Activated CD4-positive, alpha-beta T cell treated with anti-CD3 and anti-CD28 coated beads, Interleukin-2, Interleukin-4, amounts not matched to agents 100 ng/mL and 50 ng/mL, durations not matched to agents 16 hours and 8 hours (primary cell): ENCODE results near the gene PLXNB1.
"Not testable (repeated sequence)": the region's sequence is repeated elsewhere in the genome, so short reads cannot be mapped to it uniquely, and the experiment has no call there.

Source experiments
- DNase-seq: peaks from one replicate; pipeline ENCODE4 v3.0.0-alpha.2; 2020; ENCODE audit warnings: low spot score

Gene PLXNB1, protein sequence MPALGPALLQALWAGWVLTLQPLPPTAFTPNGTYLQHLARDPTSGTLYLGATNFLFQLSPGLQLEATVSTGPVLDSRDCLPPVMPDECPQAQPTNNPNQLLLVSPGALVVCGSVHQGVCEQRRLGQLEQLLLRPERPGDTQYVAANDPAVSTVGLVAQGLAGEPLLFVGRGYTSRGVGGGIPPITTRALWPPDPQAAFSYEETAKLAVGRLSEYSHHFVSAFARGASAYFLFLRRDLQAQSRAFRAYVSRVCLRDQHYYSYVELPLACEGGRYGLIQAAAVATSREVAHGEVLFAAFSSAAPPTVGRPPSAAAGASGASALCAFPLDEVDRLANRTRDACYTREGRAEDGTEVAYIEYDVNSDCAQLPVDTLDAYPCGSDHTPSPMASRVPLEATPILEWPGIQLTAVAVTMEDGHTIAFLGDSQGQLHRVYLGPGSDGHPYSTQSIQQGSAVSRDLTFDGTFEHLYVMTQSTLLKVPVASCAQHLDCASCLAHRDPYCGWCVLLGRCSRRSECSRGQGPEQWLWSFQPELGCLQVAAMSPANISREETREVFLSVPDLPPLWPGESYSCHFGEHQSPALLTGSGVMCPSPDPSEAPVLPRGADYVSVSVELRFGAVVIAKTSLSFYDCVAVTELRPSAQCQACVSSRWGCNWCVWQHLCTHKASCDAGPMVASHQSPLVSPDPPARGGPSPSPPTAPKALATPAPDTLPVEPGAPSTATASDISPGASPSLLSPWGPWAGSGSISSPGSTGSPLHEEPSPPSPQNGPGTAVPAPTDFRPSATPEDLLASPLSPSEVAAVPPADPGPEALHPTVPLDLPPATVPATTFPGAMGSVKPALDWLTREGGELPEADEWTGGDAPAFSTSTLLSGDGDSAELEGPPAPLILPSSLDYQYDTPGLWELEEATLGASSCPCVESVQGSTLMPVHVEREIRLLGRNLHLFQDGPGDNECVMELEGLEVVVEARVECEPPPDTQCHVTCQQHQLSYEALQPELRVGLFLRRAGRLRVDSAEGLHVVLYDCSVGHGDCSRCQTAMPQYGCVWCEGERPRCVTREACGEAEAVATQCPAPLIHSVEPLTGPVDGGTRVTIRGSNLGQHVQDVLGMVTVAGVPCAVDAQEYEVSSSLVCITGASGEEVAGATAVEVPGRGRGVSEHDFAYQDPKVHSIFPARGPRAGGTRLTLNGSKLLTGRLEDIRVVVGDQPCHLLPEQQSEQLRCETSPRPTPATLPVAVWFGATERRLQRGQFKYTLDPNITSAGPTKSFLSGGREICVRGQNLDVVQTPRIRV (N-terminal part only)

DNA sequence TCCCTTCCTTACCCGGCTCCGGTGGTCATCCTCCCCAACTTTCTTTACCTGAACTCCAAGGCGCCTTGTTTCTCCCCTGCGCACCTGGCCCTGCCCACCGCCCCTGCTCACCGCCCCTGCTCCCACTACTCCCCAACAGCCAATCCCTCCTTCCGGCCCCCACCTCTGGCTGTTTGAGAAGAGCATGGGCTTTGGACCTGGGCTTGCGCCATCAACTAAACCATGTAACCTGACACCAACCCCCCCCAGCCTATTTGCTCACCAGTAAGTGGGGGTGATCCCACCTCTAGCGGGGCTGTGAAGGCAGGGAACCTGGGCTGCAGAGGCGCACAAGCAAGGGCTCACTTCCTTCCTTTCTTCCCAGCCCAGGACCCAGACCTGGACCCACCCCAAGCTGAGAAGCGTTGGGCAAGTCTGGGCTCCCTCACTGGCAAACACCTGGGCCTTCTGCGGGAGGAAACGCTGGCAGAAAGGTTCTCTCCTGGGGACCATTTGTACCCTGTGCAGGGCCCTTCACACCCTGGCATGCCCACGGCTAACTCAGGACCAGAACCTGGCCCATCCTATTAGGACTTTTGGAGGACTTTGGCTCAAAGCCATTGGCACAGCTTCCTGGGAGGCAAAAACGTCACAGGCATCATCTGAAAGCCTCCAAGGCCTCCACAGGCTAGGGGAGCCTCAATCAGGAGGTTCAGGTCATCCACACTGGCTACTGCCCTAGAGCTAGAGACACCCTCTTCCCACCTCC is at the start of gene PLXNB1:
Gene PLXNB1 (minus strand): TSS at position 127 of the 748 bp plus-strand sequence. CDS start 5,475 bp downstream, outside the sequence.
- no peak for DNase-seq

DNA sequence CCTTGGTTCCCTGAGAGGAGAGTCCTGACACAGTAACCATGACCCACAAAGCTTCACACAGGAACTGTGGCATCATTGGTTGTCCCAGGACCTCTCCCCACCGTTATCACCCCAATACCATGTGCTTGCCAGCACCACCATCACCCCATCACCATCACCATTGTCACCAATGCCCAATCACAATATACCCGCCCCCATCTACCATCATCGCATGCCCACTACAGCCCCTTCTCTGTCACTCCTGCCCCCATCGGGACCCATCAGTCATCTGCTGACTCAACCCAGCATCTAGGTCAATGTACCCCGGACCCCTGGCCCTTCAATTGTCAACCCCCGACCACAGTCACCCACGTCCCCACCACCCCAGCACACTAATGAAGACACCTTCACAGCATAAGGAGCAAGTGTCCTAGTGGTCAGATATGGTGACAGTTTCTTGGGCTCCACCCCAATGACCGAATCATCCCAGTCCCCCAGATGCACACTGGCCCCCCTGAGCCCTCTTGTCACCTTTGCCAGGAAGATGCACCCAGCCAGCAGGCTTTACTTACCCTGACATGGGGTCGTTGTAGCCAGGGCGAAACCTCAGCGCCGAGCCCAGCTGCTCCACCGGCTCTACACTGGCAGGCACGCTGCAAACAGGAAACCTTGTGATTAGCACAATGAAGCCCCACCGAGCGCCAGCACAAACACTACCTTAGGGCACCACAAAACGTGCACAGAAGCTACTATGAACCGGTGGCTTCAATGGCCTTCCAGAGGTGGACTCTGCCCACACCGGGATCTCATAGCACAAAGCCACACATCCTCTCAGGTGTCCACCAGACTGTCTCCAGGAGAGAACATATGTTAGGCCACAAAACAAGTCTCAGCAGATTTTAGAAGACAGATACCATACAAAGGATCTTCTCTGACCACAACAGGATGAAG is 49.0 kb upstream of the PLXNB1 start:
- peak; percentile 74 for DNase-seq

DNA sequence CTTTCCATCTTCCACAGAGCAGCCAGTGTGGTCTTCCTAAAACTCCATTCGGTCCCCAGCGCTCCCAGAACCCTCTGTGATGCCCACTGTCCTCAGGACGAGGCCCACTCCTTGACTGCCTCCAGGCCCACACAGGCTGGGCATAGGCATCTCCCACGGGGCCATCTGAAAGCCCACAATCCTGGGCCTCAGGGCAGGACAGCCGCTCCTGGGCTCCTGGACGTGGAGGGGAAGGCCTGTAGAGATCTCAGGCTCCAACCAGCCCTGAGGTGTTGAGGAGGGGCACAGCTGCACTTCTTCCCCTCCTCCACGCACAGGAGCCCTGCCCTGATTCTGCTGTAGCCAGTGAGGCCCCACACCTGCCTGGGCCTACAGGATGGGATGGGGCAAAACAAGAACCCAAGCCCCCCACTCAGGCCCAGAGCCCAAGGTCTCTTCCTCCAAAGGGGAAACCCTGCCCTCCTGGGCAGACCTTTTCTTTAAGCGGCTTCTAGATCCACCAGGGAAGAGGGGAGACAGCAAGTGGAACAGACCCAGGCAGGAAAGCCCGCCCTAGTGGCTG is 48.2 kb upstream of the PLXNB1 start:
- DNase-seq, result no peak

DNA sequence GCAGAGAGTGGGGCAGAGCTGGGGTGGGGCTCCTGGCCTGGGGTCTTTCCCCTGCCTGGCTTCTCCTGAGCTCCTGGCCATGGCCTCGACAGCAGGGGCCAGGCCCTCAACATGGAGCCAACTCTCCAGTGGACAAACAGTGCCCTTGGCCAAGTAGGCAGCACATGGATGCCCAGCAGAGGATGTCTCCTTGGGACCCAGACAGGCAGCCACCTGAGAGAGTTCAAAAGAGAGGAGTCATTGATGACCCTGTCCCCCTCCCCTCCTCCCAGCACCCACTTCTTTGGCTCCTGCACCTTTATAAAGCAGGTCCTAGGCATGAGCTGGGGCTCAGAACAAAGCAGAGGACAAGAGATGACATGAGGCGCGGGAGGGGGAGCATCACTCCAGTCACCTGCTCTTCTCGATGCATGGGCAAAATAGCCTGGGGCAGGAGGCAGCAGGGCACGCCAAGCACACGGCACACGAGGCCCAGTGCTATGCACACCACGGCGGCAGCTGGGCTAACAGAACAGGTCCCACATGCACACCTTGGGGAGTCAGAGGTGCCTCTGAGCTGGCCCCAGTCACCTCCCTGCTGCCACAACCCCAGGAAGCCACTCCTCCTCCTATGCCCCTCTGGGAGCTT is 46.7 kb upstream of the PLXNB1 start:
- DNase-seq, result no peak

DNA sequence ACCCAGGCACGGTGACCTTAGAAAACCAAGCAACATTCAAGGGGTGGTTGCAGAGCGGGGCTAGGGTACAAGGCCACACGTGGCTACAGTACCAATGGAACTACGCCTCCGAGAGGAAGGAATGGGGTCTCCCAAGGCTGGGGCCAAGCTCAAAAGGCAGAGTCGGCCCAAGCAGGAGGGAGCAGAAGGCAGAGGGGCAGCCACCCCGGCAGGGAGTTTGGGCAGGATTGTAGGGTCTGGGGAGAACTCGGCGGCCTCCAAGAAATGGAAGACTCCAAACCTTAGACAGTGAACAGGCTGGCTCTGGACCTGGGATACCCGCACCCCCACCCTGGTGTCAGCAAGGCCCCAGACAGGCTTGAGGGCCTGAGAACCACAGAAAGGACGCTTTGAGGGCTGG is 45.3 kb upstream of the PLXNB1 start:
- DNase-seq, result no peak

DNA sequence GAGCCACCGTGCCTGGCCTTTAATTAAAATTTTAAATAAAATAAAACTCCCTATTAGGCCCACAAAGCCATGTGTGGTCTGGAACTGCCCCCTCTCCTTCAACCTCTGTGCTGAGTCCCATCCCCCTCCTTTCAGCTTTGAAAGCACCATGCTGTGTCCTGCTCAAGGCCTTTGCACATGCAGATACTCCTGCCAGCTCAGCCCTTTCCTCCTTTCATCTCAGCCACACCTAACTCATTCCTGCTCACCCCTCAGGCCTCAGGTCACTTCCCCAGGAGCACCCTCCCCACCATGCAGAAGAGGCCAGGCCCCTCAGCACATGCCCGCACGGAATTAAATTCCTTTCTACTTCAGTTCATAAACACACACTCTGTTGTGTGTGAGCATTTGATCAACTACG is 44.7 kb upstream of the PLXNB1 start:
- no peak for DNase-seq

DNA sequence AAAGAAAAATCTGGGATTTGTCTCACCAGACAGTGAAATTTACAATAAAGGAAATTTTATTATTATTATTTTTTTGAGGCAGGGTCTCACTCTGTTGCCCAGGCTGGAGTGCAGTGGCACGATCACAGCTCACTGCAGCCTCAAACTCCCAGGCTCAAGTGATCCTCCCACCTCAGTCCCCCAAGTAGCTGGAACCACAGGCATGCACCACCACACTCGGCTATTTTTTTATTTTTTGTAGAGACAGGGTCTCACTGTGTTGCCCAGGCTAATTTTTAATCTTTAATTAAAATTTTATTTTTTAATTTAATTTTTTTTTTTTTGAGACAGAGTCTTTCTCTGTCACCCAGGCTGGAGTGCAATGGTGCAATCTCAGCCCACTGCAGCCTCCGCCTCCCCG is 44.1 kb upstream of the PLXNB1 start:
- not testable (repeated sequence) for DNase-seq

DNA sequence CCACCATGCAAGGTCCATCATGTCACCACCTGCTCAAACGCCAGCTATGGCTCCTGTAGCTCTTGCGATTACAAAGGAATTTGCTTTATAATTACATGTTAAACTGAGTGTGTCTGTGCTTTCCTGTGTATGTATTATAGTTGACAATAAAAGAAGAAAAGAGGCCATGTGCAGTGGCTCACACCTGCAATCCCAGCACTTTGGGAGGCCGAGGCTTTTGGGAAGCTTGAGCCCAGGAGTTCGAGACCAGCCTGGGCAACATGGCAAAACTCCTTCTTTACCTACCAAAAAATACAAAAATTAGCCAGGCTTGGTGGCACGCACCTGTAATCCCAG is 43.7 kb upstream of the PLXNB1 start:
- no peak for DNase-seq

DNA sequence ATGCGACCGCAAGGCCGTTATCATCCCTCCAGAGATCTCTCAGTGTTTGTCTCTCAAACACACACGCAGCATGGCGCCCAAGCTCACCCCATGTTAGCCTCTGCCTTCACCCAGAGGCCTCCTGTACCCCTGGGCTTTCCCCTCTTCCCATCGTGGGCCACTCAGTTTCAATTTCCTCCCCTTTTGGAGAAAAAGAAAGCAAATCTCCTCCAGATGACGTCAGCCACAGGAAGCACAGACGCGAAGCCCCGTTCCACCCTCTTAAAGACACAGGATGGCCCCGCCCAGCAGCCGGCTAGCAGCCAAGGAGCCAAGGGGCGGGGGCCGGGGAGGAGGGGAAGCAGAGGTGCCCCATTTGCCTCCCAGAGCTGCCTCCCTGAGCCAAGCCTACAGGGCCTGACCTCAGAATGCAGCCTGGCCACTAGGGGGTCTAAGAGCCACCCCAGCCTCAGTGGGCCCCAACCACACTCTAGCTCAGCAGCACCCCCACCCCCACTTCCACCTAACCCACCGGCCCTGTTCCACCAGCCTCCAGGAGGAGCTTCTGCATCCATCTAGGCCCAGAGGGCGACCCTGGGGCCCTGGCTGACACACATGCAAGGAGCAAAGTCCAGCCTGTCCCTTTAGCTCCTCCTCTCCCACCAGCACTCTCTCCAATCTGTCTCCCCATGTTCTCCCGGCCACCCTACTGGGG is 43.2 kb upstream of the PLXNB1 start:
- peak; percentile 97 for DNase-seq

DNA sequence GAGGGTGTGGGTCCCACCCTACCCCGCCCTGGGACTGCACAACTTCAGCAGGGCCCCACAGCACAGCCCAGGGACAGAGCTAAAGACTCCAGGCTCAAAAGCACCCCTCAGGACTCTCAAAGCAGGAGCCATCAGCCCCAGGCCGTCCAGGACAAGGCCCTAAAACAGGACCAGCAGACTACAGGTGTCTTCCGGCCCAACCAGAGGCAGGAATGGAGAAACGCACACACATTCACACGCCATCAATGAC is 42.7 kb upstream of the PLXNB1 start:
- DNase-seq, result no peak

DNA sequence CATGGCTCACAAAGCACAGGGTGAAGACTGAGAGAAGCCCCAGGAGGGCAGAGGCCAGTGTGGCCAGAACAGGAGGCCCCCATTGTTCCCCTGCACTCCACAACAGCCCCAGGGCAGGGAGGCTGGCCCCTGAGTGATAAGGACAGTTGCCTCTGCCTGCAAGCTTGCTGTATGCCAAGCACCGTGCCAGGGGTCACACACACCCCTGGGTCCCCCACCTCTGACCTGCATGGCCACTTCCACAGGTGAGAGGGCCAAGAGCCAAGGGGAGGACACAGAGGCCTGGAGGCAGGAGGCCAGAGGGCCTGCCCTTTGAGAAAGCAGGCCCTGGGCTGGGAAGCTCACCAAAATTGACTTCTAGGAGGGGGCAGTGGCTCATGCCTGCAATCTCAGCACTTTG is 40.4 kb upstream of the PLXNB1 start:
- DNase-seq, result no peak

DNA sequence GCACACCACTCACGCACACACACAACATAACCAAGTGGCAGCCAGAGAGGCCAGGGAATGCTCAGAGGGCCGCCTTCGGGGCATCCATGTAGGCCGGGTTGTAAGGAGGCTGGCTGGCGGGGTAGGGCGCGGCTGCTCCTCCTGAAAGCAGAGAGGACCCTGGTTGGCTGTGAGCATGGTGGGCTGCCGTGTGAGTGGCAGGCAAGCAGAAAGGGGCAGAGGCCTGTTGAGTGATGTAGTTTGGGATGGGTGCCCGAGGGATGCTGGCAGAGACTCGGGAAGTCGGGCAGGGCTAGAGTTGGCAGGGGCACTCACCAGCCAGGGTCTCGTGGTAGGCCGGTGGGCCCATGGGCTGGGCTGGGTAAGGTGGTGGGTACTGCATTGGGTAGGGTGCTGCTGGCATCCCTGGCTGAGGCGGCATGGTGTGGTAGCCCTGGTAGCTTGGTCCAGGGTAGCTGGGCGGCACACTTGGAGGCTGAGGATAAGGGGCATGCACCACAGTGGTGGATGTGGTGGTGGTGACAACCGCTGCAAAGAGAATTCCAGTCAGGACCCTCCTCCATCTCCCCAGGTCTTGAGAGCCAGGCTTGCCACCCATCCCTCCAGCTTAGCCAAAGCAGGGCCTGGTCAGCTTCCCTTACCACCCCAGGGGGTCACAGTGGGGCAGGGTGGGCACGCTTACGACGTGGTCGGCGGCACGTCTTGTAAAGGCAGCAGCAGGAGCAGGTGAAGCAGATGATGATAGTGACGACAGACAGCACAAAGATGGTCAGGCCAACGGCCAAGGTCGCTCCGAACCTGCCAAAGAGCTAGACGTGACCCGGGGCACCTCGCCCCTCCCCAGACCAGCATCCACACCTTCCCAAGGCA is 39.4 kb upstream of the PLXNB1 start:
- DNase-seq, result no peak

DNA sequence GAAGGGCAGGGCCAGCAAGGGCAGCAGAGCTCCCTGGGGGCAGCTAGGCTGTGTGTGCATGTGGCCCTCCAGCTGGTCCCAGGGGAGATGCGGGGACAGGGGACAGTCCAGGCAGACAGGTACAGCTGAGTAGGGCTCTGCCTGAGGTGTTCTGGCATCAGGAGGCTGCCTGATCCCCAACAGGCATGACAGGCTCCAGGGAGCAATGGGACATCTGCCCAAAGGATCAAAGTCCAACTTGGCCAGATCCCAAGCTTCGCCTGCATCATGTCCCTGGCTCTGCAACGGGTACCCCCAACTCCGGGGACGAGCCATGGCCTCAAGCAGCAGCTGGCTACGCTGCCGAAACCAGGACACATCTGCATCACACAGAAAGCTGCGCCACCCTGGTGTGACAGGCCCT is 38.4 kb upstream of the PLXNB1 start:
- no peak for DNase-seq

DNA sequence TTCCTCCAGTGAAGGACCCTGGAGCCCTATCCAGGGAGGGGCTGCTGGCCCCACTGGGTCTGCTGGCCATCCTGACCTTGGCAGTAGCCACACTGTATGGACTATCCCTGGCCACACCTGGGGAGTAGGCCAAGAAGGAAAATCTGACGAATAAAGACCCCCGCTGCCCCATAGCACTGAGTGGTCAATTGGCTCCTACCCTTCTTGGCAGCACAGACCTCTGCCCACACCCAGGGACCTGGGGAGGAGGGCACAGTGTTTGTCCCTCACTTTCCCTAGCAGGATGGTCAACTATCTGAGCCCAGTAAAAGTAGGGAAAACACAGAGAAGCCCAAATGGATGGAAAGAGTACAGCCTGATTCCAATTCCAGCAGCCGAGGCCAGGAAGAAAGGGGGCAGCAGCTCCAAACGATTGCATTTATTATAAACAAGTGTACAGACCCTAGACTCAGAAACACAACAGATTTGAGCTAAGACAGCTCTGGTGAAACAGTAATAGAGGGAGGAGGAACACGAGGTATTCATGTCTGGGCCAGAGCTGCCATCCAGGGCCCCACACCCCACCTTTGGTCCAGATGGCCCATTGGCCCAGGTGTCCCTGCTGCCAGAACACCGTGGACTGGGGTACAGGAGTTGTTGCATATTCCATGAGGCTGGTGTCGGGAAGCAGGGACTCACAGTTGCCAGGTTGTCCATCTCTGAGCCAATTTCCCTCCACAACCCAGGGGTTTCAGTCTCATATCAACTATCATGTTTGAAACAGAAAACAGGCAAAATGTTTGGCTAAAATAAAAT is 37.8 kb upstream of the PLXNB1 start:
- no peak for DNase-seq

DNA sequence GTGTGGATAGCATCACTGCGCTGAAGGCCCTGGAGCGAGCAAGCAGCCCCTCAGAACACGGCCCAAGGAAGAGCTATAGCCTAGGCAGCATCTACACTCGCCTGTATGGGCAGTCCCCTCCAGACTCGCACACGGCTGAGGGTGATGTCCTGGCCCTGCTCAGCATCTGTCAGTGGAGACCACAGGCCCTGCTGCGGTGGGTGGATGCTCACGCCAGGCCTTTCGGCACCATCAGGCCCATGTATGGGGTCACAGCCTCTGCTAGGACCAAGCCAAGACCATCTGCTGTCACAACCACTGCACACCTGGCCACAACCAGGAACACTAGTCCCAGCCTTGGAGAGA is 37.2 kb upstream of the PLXNB1 start:
- no peak for DNase-seq

DNA sequence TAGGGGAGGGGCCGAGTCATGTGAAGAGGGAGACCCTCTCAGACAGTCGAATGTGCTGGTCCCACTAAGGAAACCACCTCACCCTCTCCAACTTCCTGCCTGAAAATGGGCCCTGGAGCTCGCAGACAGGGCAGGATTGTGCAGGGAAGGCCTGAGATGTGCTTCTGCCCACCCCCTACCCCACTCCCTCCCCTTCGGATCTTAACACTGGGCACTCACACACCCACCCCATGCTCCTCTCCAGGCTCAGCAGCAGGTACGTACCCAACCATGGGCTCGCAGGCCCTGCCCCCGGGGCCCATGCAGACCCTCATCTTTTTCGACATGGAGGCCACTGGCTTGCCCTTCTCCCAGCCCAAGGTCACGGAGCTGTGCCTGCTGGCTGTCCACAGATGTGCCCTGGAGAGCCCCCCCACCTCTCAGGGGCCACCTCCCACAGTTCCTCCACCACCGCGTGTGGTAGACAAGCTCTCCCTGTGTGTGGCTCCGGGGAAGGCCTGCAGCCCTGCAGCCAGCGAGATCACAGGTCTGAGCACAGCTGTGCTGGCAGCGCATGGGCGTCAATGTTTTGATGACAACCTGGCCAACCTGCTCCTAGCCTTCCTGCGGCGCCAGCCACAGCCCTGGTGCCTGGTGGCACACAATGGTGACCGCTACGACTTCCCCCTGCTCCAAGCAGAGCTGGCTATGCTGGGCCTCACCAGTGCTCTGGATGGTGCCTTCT is 36.7 kb upstream of the PLXNB1 start:
- peak; percentile 27 for DNase-seq
